Ascending aorta (tissue), 2 donors: ENCODE data around the gene ADAMTS7. TPM values are rescaled to one million over a fixed set of nuclear protein-coding genes. Genes with fewer than 3 reads are reported as not detected.
"Not testable (repeated sequence)": the region's sequence is repeated elsewhere in the genome, so short reads cannot be mapped to it uniquely, and the experiment has no call there.

ENCODE experiments used
- DNase-seq, 2 donors: peaks; one replicate each; pipeline ENCODE4 v3.0.0-alpha.2; 2019; ENCODE audit warnings: low spot score in 2 of 2
- H3K27ac ChIP-seq, 2 donors: fragments of 200-600 bp; sonication (generic); one replicate each; pipeline ENCODE4 v1.5.1; 2016 to 2017; ENCODE audit warnings: mild to moderate bottlenecking in 1 of 2
- H3K27me3 ChIP-seq: fragments of 200-600 bp; sonication (generic); one replicate; pipeline ENCODE4 v1.5.1; 2017
- H3K36me3 ChIP-seq, 2 donors: fragments of 200-600 bp; sonication (generic); one replicate each; pipeline ENCODE4 v1.5.1; 2016
- H3K4me1 ChIP-seq, 2 donors: fragments of 200-600 bp; sonication (generic); one replicate each; pipeline ENCODE4 v1.5.1; 2016 to 2017; ENCODE audit warnings: mild to moderate bottlenecking in 1 of 2
- H3K4me3 ChIP-seq, 2 donors: fragments of 200-600 bp; sonication (generic); one replicate each; pipeline ENCODE4 v1.5.1; 2016 to 2017; ENCODE audit warnings: mild to moderate bottlenecking in 1 of 2
- H3K9me3 ChIP-seq, 2 donors: fragments of 200-600 bp; sonication (generic); one replicate each; pipeline ENCODE4 v1.5.1; 2016
- CTCF ChIP-seq, 3 experiments: fragments of 200-600 bp in 2 of 3; fragments of 450-650 bp in 1 of 3; sonication (generic) in 2 of 3; IDR thresholded peaks; one replicate each; pipeline ENCODE4 v1.5.1; 2016 to 2019; ENCODE audit warnings: antibody characterized with exemption in 3 of 3, mild to moderate bottlenecking in 1 of 3, moderate library complexity in 1 of 3
- intact Hi-C: fragments of 100-400 bp; cut with DNase I; formaldehyde crosslinking; loops from one replicate; pipeline ENCODE4 v1.15.1; 2023
- total RNA-seq: library from RNA; depleted of rRNA; stranded (reverse); fragments of >200 nt; gene quantifications from one replicate; pipeline ENCODE4 v1.1.0, GENCODE V29; 2016

ADAMTS7 gene
- total RNA-seq, 1 donor from 2014 or later: 33.3 TPM

GRCh38 chr15:78775472-78775871 is 35.8 kb downstream of the ADAMTS7 start:
- DNase-seq: no peak
- no peak for TF ChIP-seq CTCF (IDR thresholded peaks at IDR 0.05)
- H3K4me3 ChIP-seq: no peak overlapping the region
- H3K27me3 ChIP-seq: no peaks in the 10 kb centered on the region
- no peaks in the 10 kb centered on the region for H3K9me3 ChIP-seq
- peaks cover 0 to 7% of the 10 kb centered on the region in 2 donors for H3K36me3 ChIP-seq
- intact Hi-C loops: no loop called here
- H3K27ac ChIP-seq: no peak overlapping the region
- no peaks in the 10 kb centered on the region for H3K4me1 ChIP-seq

- H3K36me3 ChIP-seq, H3K4me3 ChIP-seq, DNase-seq, H3K9me3 ChIP-seq, H3K27me3 ChIP-seq, intact Hi-C loops, H3K4me1 ChIP-seq, H3K27ac ChIP-seq: not testable (repeated sequence)
Observed at GRCh38 chr15:78774451-78774990, 36.7 kb downstream of the ADAMTS7 start.

- H3K36me3 ChIP-seq, H3K9me3 ChIP-seq, H3K27ac ChIP-seq, DNase-seq, H3K4me1 ChIP-seq, H3K27me3 ChIP-seq, intact Hi-C loops, H3K4me3 ChIP-seq: not testable (repeated sequence)
Observed at GRCh38 chr15:78773765-78774450, 37.4 kb downstream of the ADAMTS7 start.

- no peak overlapping the region for H3K27ac ChIP-seq
- no peaks in the 10 kb centered on the region for H3K27me3 ChIP-seq
- H3K4me1 ChIP-seq: no peaks in the 10 kb centered on the region
- TF ChIP-seq CTCF (IDR thresholded peaks at IDR 0.05): no peak
- no peak overlapping the region for H3K4me3 ChIP-seq
- no peak for DNase-seq
- no peaks in the 10 kb centered on the region for H3K9me3 ChIP-seq
- H3K36me3 ChIP-seq: peaks cover 0 to 7% of the 10 kb centered on the region in 2 donors
- intact Hi-C loops: no loop called here
Observed at GRCh38 chr15:78772738-78773137, 38.5 kb downstream of the ADAMTS7 start.

GRCh38 chr15:78771436-78772000 is 39.7 kb downstream of the ADAMTS7 start:
- H3K4me3 ChIP-seq, H3K9me3 ChIP-seq, intact Hi-C loops, H3K27me3 ChIP-seq, DNase-seq, H3K4me1 ChIP-seq, H3K36me3 ChIP-seq, H3K27ac ChIP-seq: not testable (repeated sequence)

GRCh38 chr15:78771020-78771419 is 40.2 kb downstream of the ADAMTS7 start:
- H3K27ac ChIP-seq, DNase-seq, H3K9me3 ChIP-seq, H3K4me1 ChIP-seq, H3K36me3 ChIP-seq, H3K4me3 ChIP-seq, intact Hi-C loops, H3K27me3 ChIP-seq: not testable (repeated sequence)

- H3K4me1 ChIP-seq, DNase-seq, H3K9me3 ChIP-seq, H3K27ac ChIP-seq, H3K36me3 ChIP-seq, intact Hi-C loops, H3K27me3 ChIP-seq, H3K4me3 ChIP-seq: not testable (repeated sequence)
Observed at GRCh38 chr15:78769473-78770225, 41.6 kb downstream of the ADAMTS7 start.
